Measurements from ENCODE around the gene IFT81.
"Not testable (repeated sequence)": the region's sequence is repeated elsewhere in the genome, so short reads cannot be mapped to it uniquely, and the experiment has no call there.

Gene IFT81

DNA sequence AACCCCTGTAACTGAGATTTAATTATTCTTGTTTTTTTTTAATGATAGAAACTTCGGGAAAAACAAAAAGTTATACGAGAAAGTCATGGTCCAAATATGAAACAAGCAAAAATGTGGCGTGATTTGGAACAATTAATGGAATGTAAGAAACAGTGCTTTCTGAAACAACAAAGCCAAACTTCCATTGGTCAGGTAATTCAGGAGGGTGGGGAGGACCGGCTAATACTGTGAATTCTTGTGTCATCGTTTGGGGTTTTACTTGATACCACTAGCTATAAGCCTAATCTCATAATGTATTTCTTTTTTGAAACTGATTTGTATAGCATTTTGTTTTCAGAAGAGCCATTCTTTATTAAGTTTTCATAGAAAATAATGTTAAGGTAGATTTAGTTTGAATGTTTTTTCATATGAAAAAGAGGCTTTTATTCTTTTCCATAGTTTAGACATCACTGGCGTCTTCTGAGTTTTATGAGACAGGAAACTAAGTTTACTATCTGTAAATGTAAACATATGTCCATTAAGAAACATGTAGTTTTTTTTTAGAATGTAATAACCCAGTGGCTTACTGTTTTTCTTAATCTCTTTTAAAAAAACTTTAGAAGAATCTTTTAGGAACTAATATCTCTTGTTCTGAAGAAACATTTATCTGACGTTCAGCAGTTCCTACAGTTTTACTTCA lies 94.0 kb downstream of the IFT81 start:
- DNase-seq (ENCODE audit: insufficient read length, low spot score) = no peak
- FAIRE-seq = no peak
- TF ChIP-seq, protein P1, sequence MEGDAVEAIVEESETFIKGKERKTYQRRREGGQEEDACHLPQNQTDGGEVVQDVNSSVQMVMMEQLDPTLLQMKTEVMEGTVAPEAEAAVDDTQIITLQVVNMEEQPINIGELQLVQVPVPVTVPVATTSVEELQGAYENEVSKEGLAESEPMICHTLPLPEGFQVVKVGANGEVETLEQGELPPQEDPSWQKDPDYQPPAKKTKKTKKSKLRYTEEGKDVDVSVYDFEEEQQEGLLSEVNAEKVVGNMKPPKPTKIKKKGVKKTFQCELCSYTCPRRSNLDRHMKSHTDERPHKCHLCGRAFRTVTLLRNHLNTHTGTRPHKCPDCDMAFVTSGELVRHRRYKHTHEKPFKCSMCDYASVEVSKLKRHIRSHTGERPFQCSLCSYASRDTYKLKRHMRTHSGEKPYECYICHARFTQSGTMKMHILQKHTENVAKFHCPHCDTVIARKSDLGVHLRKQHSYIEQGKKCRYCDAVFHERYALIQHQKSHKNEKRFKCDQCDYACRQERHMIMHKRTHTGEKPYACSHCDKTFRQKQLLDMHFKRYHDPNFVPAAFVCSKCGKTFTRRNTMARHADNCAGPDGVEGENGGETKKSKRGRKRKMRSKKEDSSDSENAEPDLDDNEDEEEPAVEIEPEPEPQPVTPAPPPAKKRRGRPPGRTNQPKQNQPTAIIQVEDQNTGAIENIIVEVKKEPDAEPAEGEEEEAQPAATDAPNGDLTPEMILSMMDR (IDR thresholded peaks at IDR 0.05; ENCODE audit: insufficient read depth, missing control alignments) = no peak

GRCh38 chr12:110222027-110222426 lies 97.9 kb downstream of the IFT81 start:
- DNase-seq (ENCODE audit: insufficient read length, low spot score) (no peak), FAIRE-seq (no peak)
- TF ChIP-seq, protein P1 (IDR thresholded peaks at IDR 0.05; ENCODE audit: insufficient read depth, missing control alignments) = no peak

- TF ChIP-seq, protein P1 (IDR thresholded peaks at IDR 0.05; ENCODE audit: insufficient read depth, missing control alignments) = no peak
- FAIRE-seq = no peak
- DNase-seq (ENCODE audit: insufficient read length, low spot score) = no peak
Measured at GRCh38 chr12:110222433-110222832, 98.3 kb downstream of the IFT81 start.

DNA sequence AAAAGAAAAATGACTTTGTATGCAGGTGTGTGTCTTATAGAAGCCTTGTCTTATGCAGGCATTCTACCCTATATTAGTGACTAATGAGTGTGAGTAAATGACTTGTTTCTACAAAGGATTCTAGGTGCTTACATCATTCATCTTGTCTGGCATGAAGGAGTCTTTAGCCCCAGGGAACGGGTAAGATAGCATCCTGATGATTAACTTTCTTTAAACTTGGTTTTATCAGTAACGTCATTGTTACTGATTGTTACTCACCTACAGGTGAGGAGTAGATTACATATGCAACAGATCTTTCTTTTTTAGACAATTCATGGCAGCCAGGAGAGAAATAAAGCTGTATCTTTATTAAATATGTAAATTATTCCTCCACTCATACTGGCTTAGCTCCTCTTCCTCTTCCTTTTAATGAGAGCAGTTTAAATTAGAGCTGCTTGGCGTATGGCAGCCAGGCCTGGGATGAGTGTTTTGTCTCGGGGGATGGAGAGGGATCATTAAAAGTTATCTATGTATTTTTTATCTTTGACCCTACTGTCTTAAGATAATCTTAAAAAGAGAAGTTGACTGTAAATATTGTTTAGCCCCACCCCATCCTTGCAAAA lies 99.7 kb downstream of the IFT81 start:
- TF ChIP-seq, protein P1 (IDR thresholded peaks at IDR 0.05; ENCODE audit: insufficient read depth, missing control alignments) = no peak
- FAIRE-seq (no peak), DNase-seq (ENCODE audit: insufficient read length, low spot score) (no peak)

DNA sequence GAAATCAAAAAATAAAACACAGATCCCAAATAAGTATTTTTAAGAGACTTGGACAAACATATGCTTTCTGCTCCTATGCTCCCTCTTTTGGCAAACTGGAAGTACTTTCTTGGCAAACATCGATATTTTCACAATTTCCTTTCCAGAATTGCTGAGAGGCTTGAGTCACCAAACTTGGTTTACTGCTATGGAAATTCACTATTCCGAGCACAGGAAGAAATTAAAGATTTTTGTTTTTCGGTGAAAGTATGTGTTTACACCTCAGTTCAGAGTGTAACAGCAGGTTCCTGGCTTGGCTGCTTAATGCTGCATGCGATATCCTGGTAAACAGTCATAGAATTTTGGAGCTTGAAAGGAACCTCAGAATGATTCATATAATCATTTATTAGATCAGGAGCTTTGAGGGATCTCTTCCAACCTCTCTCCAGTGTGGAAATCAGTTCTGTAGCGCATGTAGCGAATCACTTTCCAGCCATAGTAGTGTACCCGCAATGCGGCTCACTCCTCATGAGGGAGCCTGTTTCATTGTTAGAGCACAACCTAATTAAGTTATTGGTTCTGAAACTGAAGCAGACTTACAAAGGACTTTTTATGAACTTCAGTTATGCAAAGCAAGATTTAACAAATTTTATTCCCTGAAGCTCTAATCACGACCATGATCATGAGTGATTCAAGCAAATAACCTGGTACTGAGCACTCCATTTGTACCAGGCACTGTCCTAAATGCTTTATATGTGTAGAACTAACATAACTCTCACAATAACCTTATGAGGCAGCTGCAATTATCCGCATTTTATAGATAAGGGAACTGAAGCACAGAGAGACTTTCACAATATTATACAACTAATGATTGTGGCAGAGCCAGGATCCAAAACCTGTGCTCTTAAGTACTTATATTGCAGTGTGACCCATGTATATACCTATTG lies 100.5 kb downstream of the IFT81 start:
- TF ChIP-seq, protein P1 (IDR thresholded peaks at IDR 0.05; ENCODE audit: insufficient read depth, missing control alignments) = peak; percentile 30
- no peak for FAIRE-seq
- DNase-seq (ENCODE audit: insufficient read length, low spot score) = no peak

GRCh38 chr12:110227138-110227537 lies 103.0 kb downstream of the IFT81 start:
- DNase-seq (ENCODE audit: insufficient read length, low spot score) = no peak
- peak; percentile 84 for FAIRE-seq
- TF ChIP-seq, protein P1 (IDR thresholded peaks at IDR 0.05; ENCODE audit: insufficient read depth, missing control alignments) = no peak

DNA sequence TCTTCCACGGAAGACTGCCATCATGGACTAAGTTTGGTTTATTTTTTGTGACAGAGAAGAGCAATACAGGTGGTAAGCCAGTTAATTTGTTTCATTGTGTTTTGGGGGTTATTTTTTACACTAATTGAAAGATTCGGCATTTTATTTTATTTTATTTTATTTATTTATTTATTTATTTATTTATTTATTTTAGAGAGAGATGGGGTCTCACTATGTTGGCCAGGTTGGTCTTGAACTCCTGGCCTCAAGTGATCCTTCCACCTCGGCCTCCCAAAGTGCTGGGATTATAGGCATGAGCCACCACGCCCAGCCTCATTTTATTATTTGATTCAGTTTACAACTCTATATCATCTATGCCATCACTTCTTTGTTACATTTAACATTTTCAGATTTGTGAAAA lies 104.2 kb downstream of the IFT81 start:
- not testable (repeated sequence) for DNase-seq (ENCODE audit: insufficient read length, low spot score); FAIRE-seq

All from D721Med (cell line).